ENCODE measurements around the gene CDH4. TPM values are rescaled to one million over a fixed set of nuclear protein-coding genes. Genes with fewer than 3 reads are reported as not detected.

CDH4 gene
- total RNA-seq, 2 donors from 2014 or later, result 0.07 to 0.94 TPM

DNA sequence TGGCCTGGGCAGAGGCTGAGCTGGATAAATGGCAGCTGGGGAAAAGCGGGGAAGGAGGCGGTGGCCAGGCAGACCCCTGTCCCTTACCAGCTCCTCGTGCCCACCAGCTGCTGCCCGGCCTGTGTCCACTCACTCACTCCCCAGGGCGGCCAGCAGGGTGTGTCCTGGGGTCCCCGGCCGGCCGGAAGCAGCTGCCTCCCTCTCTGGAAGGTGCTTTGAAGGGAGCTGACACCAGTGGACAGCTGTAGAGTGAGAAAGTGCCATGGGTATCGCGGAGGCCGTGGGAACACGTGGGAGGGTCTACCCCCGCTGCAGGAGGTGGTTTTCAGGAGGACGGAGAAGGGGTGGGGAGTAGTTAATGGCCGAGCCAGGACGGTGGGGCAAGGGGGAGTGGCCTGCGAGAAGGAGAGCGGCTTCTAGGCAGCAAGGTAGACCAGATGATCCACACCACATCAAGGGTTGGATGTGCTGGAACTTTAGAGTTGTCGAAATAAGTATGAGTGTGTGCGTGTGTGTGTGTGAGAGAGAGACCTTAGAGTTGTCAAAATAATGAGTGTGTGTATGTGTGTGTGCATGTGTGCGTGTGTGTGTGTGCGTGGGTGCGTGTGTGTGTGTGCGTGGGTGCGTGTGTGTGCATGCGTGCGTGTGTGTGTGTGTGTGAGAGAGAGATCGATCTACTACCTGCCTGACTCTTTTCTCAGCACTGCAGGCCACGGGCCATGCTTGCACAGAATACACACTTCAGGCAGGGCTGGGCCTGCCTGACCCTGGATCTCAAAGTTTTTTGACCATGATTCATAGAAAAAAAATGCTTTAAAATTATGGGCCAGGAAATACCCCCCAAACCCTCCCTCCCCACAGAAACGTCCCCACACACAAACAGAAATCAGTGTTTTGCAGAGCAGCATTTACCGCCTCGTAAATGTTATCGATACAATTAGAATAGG lies 43.9 kb downstream of the CDH4 start:
- no peak for TF ChIP-seq CTCF (IDR thresholded peaks at IDR 0.05)
- Histone ChIP-seq H3K4me3 (no peak overlapping the region), H3K9me3 (no peaks in the 10 kb centered on the region), H3K27me3 (no peaks in the 10 kb centered on the region), H3K27ac (no peak overlapping the region), H3K4me1 (no peaks in the 10 kb centered on the region), H3K36me3 (no peaks in the 10 kb centered on the region)
- DNase-seq (ENCODE audit: low spot score), result no peak

- no peak for DNase-seq (ENCODE audit: low spot score)
- Histone ChIP-seq H3K4me1 (no peaks in the 10 kb centered on the region), H3K4me3 (no peak overlapping the region), H3K9me3 (no peaks in the 10 kb centered on the region), H3K27ac (no peak overlapping the region), H3K36me3 (no peaks in the 10 kb centered on the region), H3K27me3 (no peaks in the 10 kb centered on the region)
- TF ChIP-seq CTCF (IDR thresholded peaks at IDR 0.05), result no peak
These were observed 44.6 kb downstream of the CDH4 start for GRCh38 chr20:61296629-61297019.

DNA sequence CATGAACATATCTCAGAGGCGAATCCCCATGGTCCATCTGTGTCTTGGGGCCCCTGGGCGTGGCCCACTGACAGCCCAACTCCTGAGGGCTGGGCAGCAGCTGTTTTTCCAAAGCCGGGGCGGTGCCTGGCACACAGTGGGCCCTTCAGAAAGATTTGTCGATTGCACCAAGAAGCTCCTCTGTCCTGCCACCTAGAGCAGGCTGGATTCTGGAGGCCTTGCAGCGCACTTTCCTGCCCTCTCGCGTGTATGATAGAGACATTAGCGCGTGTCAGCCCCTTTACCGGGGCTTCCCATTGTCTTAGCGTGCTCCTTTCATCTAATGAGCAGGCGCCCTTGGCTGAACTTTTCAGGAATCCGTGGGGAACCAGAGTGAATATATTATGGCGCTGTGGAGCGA lies 45.4 kb downstream of the CDH4 start:
- no peaks in the 10 kb centered on the region for H3K36me3 ChIP-seq
- H3K9me3 ChIP-seq, result no peaks in the 10 kb centered on the region
- no peaks in the 10 kb centered on the region for H3K27me3 ChIP-seq
- H3K4me3 ChIP-seq, result no peak overlapping the region
- no peak for TF ChIP-seq CTCF (IDR thresholded peaks at IDR 0.05)
- H3K4me1 ChIP-seq, result no peaks in the 10 kb centered on the region
- DNase-seq (ENCODE audit: low spot score), result no peak
- no peak overlapping the region for H3K27ac ChIP-seq

DNA sequence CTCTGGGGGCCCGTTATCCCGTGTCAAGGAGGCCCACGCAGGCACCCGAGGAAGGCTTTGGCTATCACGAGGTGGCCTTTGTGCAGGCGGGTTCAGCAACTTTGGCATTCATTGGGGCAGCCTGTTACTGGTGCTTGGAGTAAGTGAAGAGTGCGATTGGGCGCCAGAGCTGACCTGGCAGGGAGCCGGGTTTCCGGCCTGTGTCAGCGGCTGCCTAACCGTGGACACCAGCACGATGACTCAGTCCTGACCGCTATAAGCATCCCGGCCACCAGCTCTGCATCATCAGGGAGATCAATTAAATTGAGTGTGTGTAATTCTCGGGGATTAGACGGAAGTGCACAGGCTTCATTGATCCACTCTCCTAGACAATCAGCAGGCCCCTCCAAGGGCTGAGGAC lies 45.9 kb downstream of the CDH4 start:
- H3K36me3 ChIP-seq, result no peaks in the 10 kb centered on the region
- no peak overlapping the region for H3K4me3 ChIP-seq
- H3K9me3 ChIP-seq, result no peaks in the 10 kb centered on the region
- no peaks in the 10 kb centered on the region for H3K4me1 ChIP-seq
- H3K27ac ChIP-seq, result no peak overlapping the region
- no peaks in the 10 kb centered on the region for H3K27me3 ChIP-seq
- DNase-seq (ENCODE audit: low spot score), result no peak
- TF ChIP-seq CTCF (IDR thresholded peaks at IDR 0.05), result no peak

GRCh38 chr20:61298661-61299060 lies 46.6 kb downstream of the CDH4 start:
- Histone ChIP-seq H3K27ac (no peak overlapping the region), H3K4me3 (no peak overlapping the region), H3K27me3 (no peaks in the 10 kb centered on the region), H3K4me1 (no peaks in the 10 kb centered on the region), H3K36me3 (no peaks in the 10 kb centered on the region), H3K9me3 (no peaks in the 10 kb centered on the region)
- DNase-seq (ENCODE audit: low spot score), result no peak
- no peak for TF ChIP-seq CTCF (IDR thresholded peaks at IDR 0.05)
